HG03575 (cell line): ENCODE data around the gene LNP1.

Experiments used
- ATAC-seq: cut with Tn5 transposase; IDR thresholded peaks from one replicate; pipeline ENCODE4 v1.9.1; 2021; ENCODE audit not compliant: unreplicated experiment, insufficient number of reproducible peaks, low FRiP score; ENCODE audit errors: extremely low read depth

The LNP1 gene

GRCh38 chr3:100395679-100396431 lies 5.5 kb upstream of the LNP1 start:
- ATAC-seq = no peak

DNA sequence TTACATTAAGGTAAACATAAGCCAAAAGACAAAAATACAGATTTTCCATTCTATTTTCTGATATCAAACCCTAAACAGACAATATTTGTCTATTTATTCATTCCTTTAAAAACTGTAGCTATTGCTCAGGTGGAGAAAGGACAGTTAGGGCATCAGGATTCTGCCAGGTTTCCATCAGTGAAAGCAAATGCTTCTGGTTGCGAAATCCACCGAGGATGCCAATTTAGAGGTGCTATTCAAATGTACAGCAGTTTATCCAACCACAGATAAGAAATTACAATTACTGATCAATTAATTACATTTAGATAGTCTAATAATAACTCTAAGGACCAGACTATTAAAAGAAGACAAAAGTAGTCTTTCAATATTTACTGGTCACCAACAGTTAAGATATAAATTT lies 4.4 kb upstream of the LNP1 start:
- no peak for ATAC-seq

- ATAC-seq = no peak
Measured at GRCh38 chr3:100399341-100400071, 1.8 kb upstream of the LNP1 start.

GRCh38 chr3:100400419-100400779 lies 940 bp upstream of the LNP1 start:
- ATAC-seq = no peak

GRCh38 chr3:100401674-100402041 lies 319 bp downstream of the LNP1 start:
- peak; percentile 14 for ATAC-seq

GRCh38 chr3:100402256-100402655 lies 917 bp downstream of the LNP1 start:
- no peak for ATAC-seq

- no peak for ATAC-seq
Measured at GRCh38 chr3:100402891-100403290, 1.6 kb downstream of the LNP1 start.

- no peak for ATAC-seq
Measured at GRCh38 chr3:100403362-100404249, 2.3 kb downstream of the LNP1 start.

DNA sequence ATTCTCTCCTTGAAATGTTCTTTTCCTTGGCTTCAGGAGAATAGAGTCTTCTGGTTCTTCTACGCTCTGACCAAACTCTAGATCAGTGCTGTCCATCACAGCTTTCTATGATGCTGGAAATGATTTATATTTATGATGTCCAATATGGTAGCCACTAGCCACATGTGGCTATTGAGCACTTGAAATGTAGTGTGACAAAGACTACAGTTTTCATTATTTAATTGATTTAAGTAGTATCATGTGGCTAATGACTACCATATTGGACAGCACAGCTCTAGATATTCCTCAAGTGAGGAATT lies 2.9 kb downstream of the LNP1 start:
- no peak for ATAC-seq

GRCh38 chr3:100407164-100407563 lies 5.8 kb downstream of the LNP1 start:
- no peak for ATAC-seq

GRCh38 chr3:100407977-100408532 lies 6.7 kb downstream of the LNP1 start:
- no peak for ATAC-seq

GRCh38 chr3:100411091-100411982 lies 10.0 kb downstream of the LNP1 start:
- no peak for ATAC-seq

DNA sequence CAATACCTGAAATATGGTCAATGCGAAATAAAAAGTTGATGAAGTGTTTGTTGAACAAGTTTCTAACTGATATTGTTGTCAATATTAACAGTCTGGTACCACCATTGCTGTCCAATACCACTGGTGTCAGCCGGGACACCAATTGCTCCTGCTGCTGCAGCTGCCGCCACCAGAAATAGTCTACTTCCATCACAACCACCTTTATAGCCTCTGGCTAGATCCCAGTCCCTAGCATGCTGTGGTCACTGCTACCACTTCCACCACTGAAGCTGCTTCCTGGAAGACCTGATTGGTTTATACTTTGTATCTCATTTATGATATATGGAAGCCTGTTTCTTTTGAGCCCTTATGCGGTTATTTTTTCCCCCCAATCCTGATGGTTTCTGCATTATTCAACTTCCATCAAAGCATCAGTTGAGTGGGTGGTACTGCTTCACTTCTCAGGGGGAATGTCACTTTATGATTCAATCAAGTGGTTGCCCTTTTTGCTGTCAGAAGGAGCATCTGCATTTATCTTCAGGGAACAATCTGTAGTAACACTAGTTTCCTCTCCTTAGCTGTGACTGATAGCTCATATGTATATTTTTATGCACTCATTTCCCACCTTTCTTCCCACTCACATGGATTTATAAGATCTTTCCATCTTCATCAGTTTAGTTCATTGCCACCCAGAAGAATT lies 11.7 kb downstream of the LNP1 start:
- ATAC-seq = no peak

- ATAC-seq = no peak
Measured at GRCh38 chr3:100413613-100414012, 12.3 kb downstream of the LNP1 start.

GRCh38 chr3:100416176-100416575 lies 14.8 kb downstream of the LNP1 start:
- no peak for ATAC-seq

- no peak for ATAC-seq
Measured at GRCh38 chr3:100416863-100417262, 15.5 kb downstream of the LNP1 start.

DNA sequence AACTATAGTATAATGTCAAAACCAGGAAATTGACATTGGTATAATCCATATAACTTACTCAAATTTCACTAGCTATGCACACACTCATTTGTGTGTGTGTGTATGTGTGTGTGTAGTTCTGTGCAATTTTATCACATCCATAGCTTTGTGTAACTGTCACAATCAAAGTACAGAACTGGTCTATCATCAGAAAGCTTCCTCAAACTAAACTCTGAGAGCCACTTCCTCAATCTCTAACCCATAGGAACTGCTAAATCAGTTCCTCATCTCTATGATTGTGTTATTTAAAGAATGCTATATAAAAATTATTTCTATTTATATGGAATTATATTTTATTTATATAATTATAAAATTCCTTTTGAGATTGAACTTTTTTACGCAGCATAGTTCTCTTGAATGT lies 18.1 kb downstream of the LNP1 start:
- no peak for ATAC-seq

DNA sequence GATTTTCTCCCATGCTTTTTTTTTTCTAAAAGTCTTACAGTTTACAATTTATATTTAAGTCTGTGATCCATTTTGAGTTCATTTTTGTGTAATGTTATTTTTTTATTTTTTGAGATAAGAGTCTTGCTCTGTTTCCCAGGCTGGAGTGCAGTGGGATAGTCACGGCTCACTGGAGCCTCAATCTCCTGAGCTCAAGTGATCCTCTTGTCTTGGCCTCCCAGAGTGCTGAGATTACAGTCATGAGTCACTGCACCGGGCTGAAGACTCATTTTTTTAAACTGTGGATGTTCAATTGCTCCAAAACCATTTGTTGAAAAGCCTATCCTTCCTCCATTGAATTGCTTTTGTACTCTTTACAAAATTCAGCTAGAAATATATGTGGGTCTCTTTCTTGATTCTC lies 19.5 kb downstream of the LNP1 start:
- ATAC-seq = no peak
